Gastrocnemius medialis (tissue), 4 donors: ENCODE results near the gene TNF.

Experiments
- POLR2A ChIP-seq, 2 donors: fragments of 450-650 bp; IDR thresholded peaks; one replicate each; pipeline ENCODE4 v1.6.1; 2017; ENCODE audit warnings: antibody characterized with exemption in 2 of 2, mild to moderate bottlenecking in 2 of 2, moderate library complexity in 2 of 2
- TF ChIP-seq, protein P1 (sequence below), 5 experiments: fragments of 450-650 bp in 3 of 5; fragments of 200-600 bp in 2 of 5; sonication (generic) in 2 of 5; IDR thresholded peaks in 4 of 5; conservative IDR thresholded peaks in 1 of 5; 1 replicate in 4 of 5; 2 replicates in 1 of 5; pipeline ENCODE4 v1.5.1; 2016 to 2019; ENCODE audit warnings: antibody characterized with exemption in 5 of 5, mild to moderate bottlenecking in 3 of 5, moderate library complexity in 3 of 5

DNA sequence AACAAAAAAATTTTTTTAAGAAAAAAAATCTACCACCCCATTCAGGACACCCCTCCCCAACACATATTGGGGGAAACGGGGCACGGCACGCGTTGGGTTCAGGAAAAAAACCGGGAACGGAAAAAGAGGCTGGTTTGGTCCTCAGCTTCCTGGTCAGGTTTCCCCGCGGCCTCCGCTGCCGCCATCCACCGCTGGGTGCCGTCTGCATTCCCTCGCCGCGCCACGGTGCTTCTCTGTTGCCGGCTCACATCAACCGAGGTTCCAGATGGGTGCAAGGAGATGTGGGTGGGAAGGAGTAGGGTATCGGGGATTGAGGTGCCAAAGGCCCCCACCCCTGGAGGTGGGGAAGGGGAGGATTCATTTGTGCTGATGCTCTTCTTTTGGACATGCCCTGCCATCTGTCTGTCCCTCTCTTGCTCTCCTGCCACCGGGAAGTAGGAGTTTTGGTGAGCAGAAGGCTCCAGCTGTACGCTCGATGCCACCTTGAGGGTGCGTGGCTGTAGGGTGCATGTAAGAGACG is 40.8 kb upstream of the TNF start:
- TF ChIP-seq, protein P1, sequence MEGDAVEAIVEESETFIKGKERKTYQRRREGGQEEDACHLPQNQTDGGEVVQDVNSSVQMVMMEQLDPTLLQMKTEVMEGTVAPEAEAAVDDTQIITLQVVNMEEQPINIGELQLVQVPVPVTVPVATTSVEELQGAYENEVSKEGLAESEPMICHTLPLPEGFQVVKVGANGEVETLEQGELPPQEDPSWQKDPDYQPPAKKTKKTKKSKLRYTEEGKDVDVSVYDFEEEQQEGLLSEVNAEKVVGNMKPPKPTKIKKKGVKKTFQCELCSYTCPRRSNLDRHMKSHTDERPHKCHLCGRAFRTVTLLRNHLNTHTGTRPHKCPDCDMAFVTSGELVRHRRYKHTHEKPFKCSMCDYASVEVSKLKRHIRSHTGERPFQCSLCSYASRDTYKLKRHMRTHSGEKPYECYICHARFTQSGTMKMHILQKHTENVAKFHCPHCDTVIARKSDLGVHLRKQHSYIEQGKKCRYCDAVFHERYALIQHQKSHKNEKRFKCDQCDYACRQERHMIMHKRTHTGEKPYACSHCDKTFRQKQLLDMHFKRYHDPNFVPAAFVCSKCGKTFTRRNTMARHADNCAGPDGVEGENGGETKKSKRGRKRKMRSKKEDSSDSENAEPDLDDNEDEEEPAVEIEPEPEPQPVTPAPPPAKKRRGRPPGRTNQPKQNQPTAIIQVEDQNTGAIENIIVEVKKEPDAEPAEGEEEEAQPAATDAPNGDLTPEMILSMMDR (IDR thresholded peaks at IDR 0.05 in 4 of 5, conservative IDR thresholded peaks at IDR 0.05 in 1 of 5), result no peak
- TF ChIP-seq POLR2A (IDR thresholded peaks at IDR 0.05), result no peak
